ENCODE measurements around the gene KCTD7.
"Not testable (repeated sequence)": the region's sequence is repeated elsewhere in the genome, so short reads cannot be mapped to it uniquely, and the experiment has no call there.

The KCTD7 gene

GRCh38 chr7:66682350-66683093 lies 53.8 kb downstream of the KCTD7 start:
- DNase-seq, result no peak

GRCh38 chr7:66683094-66683769 lies 54.6 kb downstream of the KCTD7 start:
- not testable (repeated sequence) for DNase-seq

DNA sequence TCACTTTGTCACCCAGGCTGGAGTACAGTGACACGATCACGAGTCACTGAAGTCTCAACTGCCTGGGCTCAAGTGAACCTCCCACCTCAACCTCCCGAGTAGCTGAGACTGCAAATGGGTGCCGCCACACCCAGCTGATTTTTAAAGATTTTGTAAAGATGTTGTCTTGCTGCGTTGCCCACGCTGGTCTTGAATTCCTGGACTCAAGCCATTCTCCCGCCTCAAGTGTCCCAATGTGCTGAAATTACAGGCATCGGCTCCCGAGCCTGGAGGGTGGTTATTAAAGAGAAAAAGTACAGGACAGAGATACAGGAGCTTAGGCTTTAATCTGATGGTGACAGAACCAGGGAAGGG lies 55.1 kb downstream of the KCTD7 start:
- DNase-seq, result no peak

GRCh38 chr7:66685663-66686062 lies 57.0 kb downstream of the KCTD7 start:
- not testable (repeated sequence) for DNase-seq

- DNase-seq, result no peak
Observed at GRCh38 chr7:66687186-66687585, 58.5 kb downstream of the KCTD7 start.

DNA sequence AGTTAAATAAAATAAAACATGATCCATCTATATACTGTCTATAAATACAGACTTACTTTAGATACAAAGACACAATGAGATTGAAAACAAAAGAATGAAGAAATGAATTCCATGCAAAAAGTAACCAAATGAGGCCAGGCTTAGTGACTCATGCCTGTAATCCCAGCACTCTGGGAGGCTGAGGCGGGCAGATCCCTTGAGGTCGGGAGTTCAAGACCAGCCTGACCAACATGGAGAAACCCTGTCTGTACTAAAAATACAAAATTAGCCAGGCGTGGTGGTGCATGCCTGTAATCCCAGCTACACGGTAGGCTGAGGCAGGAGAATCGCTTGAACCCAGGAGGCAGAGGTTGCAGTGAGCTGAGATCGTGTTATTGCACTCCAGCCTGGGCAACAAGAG lies 59.0 kb downstream of the KCTD7 start:
- DNase-seq, result not testable (repeated sequence)

DNA sequence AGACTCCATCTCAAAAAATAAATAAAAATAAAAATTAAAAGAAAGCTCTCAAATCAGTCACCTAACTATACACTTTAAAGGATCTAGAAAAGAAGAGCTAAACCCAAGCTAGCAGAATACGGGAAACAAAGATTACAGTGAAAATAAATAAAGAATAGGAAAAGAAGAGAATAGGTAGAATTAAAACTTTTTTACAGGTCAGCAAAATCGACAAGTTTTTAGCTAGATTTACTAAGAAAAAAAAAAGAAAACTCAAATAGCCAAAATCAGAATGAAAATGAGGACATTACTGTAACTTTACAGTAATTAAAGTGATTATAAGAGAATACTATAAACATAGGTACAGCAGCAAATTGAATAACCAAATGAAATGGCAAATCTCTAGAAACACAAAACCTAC lies 60.4 kb downstream of the KCTD7 start:
- no peak for DNase-seq

GRCh38 chr7:66693331-66693730 lies 64.7 kb downstream of the KCTD7 start:
- no peak for DNase-seq
